ENCODE results near the gene MEPCE. TPM values are rescaled to one million over a fixed set of nuclear protein-coding genes. Genes with fewer than 3 reads are reported as not detected.

MEPCE gene
- total and polyA plus RNA-seq, 9 of the 15 experiments (the other 6 are each of a cell fraction or from before 2014, with no cell fraction given), result 10.9 to 76.3 (median 44.1) TPM

- Histone ChIP-seq H3K27ac (ENCODE audit: extremely low read depth, low read depth, low read length) (peak within 1 kb of the TSS; percentile 82), H3K36me3 (ENCODE audit: control insufficient read depth, insufficient read depth, low read length) (peaks cover 32% of the 10 kb centered on the region), H3K27me3 (ENCODE audit: control insufficient read depth in 2 of 2, insufficient read depth in 2 of 2, low read length in 2 of 2) (no peaks in the 10 kb centered on the region), H3K9me3 (replicated peaks; ENCODE audit: control insufficient read depth, insufficient read depth, low read depth, low read length) (no peaks in the 10 kb centered on the region), H3K9ac (ENCODE audit: insufficient read depth in 1 of 2, low read depth in 2 of 2, low read length in 2 of 2) (peak within 1 kb of the TSS; percentile 76 to 94), H4K20me1 (replicated peaks; ENCODE audit: control insufficient read depth, insufficient read depth, low read length) (peaks cover 19% of the 10 kb centered on the region; the same call in 1 of the 2 replicates), H3K79me2 (ENCODE audit: control insufficient read depth, insufficient read depth, low read length) (peaks cover 48% of the 10 kb centered on the region), H2AFZ (ENCODE audit: low read depth, low read length) (peak within 1 kb of the TSS; percentile 87), H3K9me1 (ENCODE audit: control insufficient read depth, insufficient read depth, low read length) (no peaks in the 10 kb centered on the region), H3K4me2 (ENCODE audit: insufficient read depth, low read length) (peak within 1 kb of the TSS; percentile 86), H3K4me1 (replicated peaks in 1 of 2; ENCODE audit: control insufficient read depth in 2 of 2, insufficient read depth in 2 of 2, low read length in 2 of 2) (peaks cover 33 to 77% of the 10 kb centered on the region in 2 experiments), H3K4me3 (peak within 1 kb of the TSS; percentile 86)
- DNase-seq (ENCODE audit: extremely low read depth in 1 of 4, low spot score in 3 of 4) (peak; percentile 90 to 98 (median 93)), ATAC-seq (peak; percentile 82), FAIRE-seq (peak; percentile 97)
- 0% methylated on average over 23 of the region's 27 CpGs for WGBS (ENCODE audit: insufficient coverage, low coverage, missing lambda C conversion rate)
- in situ Hi-C loops (cut with MboI), result no loop called here
- ChIA-PET POLR2A (interaction anchor here (0.6 to 1.1 kb wide), 9 partner anchors 9 to 450 kb away, joined by 3 to 6 read pairs (median 3); partner anchors contain the start of genes AGFG2, MEPCE and PPP1R35), CTCF (ENCODE audit: low intra/inter-chr PET ratio) (interaction anchor here (0.7 to 1.6 kb wide), 5 partner anchors 9 to 556 kb away, joined by 3 to 5 read pairs (median 3); no protein-coding TSS in a partner anchor)
- intact Hi-C loops (cut with micrococcal nuclease), result no loop called here
- no TSS peak for BruUV-seq (replicated peaks)
- TF ChIP-seq, protein P1, sequence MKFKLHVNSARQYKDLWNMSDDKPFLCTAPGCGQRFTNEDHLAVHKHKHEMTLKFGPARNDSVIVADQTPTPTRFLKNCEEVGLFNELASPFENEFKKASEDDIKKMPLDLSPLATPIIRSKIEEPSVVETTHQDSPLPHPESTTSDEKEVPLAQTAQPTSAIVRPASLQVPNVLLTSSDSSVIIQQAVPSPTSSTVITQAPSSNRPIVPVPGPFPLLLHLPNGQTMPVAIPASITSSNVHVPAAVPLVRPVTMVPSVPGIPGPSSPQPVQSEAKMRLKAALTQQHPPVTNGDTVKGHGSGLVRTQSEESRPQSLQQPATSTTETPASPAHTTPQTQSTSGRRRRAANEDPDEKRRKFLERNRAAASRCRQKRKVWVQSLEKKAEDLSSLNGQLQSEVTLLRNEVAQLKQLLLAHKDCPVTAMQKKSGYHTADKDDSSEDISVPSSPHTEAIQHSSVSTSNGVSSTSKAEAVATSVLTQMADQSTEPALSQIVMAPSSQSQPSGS (CRISPR knock-in tag; IDR thresholded peaks at IDR 0.05), result no peak
- TF ChIP-seq SREBF1 (IDR thresholded peaks at IDR 0.05; ENCODE audit: borderline replicate concordance, low read depth, low read length) (no peak), THAP7 (CRISPR knock-in tag; IDR thresholded peaks at IDR 0.05) (no peak), RBM22 (IDR thresholded peaks at IDR 0.05; ENCODE audit: low read depth, low read length, poor library complexity, severe bottlenecking) (no peak), NFXL1 (CRISPR knock-in tag; IDR thresholded peaks at IDR 0.05) (no peak), MYNN (IDR thresholded peaks at IDR 0.05) (peak; percentile 66; the same call in 1 of the 2 replicates), MYNN (CRISPR knock-in tag; IDR thresholded peaks at IDR 0.05) (no peak), ESRRA (IDR thresholded peaks at IDR 0.05; ENCODE audit: borderline replicate concordance, low read depth) (peak; percentile 25; the same call in 1 of the 2 replicates)
- TF ChIP-seq, protein P2, sequence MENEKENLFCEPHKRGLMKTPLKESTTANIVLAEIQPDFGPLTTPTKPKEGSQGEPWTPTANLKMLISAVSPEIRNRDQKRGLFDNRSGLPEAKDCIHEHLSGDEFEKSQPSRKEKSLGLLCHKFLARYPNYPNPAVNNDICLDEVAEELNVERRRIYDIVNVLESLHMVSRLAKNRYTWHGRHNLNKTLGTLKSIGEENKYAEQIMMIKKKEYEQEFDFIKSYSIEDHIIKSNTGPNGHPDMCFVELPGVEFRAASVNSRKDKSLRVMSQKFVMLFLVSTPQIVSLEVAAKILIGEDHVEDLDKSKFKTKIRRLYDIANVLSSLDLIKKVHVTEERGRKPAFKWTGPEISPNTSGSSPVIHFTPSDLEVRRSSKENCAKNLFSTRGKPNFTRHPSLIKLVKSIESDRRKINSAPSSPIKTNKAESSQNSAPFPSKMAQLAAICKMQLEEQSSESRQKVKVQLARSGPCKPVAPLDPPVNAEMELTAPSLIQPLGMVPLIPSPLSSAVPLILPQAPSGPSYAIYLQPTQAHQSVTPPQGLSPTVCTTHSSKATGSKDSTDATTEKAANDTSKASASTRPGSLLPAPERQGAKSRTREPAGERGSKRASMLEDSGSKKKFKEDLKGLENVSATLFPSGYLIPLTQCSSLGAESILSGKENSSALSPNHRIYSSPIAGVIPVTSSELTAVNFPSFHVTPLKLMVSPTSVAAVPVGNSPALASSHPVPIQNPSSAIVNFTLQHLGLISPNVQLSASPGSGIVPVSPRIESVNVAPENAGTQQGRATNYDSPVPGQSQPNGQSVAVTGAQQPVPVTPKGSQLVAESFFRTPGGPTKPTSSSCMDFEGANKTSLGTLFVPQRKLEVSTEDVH (IDR thresholded peaks at IDR 0.05; ENCODE audit: low read depth, partially characterized antibody), result peak; percentile 83
- TF ChIP-seq, protein P3, sequence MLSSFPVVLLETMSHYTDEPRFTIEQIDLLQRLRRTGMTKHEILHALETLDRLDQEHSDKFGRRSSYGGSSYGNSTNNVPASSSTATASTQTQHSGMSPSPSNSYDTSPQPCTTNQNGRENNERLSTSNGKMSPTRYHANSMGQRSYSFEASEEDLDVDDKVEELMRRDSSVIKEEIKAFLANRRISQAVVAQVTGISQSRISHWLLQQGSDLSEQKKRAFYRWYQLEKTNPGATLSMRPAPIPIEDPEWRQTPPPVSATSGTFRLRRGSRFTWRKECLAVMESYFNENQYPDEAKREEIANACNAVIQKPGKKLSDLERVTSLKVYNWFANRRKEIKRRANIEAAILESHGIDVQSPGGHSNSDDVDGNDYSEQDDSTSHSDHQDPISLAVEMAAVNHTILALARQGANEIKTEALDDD (IDR thresholded peaks at IDR 0.05), result no peak
These were observed 49.5 kb downstream of the MEPCE start, which contains the start of gene TSC22D4 for GRCh38 chr7:100478958-100479660. Gene TSC22D4, minus strand, starts transcription at chr7:100479214. Its CDS starts 1,176 bp downstream, at chr7:100478038.
